CD4-positive, alpha-beta T cell treated with Interleukin-4 for 4 hours (primary cell): Measurements from ENCODE around the gene HLA-DQB1.
"Not testable (repeated sequence)": the region's sequence is repeated elsewhere in the genome, so short reads cannot be mapped to it uniquely, and the experiment has no call there.

ENCODE experiments used
- DNase-seq: peaks from one replicate; pipeline ENCODE4 v3.0.0-alpha.2; 2020

HLA-DQB1 gene

GRCh38 chr6:32666420-32667300 is at the start of gene HLA-DQB1:
Gene HLA-DQB1 (minus strand): TSS chr6:32666657. CDS start chr6:32666607, 50 bp downstream.
- DNase-seq: peak; percentile 78

GRCh38 chr6:32713241-32713640 is 46.8 kb upstream of the HLA-DQB1 start:
- DNase-seq: no peak

- DNase-seq: no peak
These were observed 43.2 kb upstream of the HLA-DQB1 start for GRCh38 chr6:32709625-32710024.

GRCh38 chr6:32705164-32705563 is 38.7 kb upstream of the HLA-DQB1 start:
- not testable (repeated sequence) for DNase-seq

GRCh38 chr6:32703347-32703746 is 36.9 kb upstream of the HLA-DQB1 start:
- DNase-seq: no peak

- peak; percentile 48 for DNase-seq
These were observed 34.1 kb upstream of the HLA-DQB1 start for GRCh38 chr6:32700391-32701040.

- DNase-seq: no peak
These were observed 30.6 kb upstream of the HLA-DQB1 start for GRCh38 chr6:32697031-32697430.

- DNase-seq: peak; percentile 68
These were observed 25.6 kb upstream of the HLA-DQB1 start for GRCh38 chr6:32692019-32692418.

GRCh38 chr6:32689531-32690501 is 23.4 kb upstream of the HLA-DQB1 start:
- peak; percentile 21 for DNase-seq

GRCh38 chr6:32685603-32686002 is 19.1 kb upstream of the HLA-DQB1 start:
- peak; percentile 85 for DNase-seq

- DNase-seq: no peak
These were observed 17.8 kb upstream of the HLA-DQB1 start for GRCh38 chr6:32684246-32684645.

- no peak for DNase-seq
These were observed 13.6 kb upstream of the HLA-DQB1 start for GRCh38 chr6:32680055-32680454.

GRCh38 chr6:32679492-32679891 is 13.0 kb upstream of the HLA-DQB1 start:
- DNase-seq: no peak

- not testable (repeated sequence) for DNase-seq
These were observed 7.7 kb upstream of the HLA-DQB1 start for GRCh38 chr6:32674123-32674522.

- DNase-seq: not testable (repeated sequence)
These were observed 5.5 kb upstream of the HLA-DQB1 start for GRCh38 chr6:32671908-32672307.

GRCh38 chr6:32669893-32670292 is 3.4 kb upstream of the HLA-DQB1 start:
- DNase-seq: no peak

- no peak for DNase-seq
These were observed 2.8 kb upstream of the HLA-DQB1 start for GRCh38 chr6:32669240-32669639.

GRCh38 chr6:32668226-32668747 is 1.8 kb upstream of the HLA-DQB1 start:
- peak; percentile 90 for DNase-seq

GRCh38 chr6:32665661-32666060 is 796 bp downstream of the HLA-DQB1 start:
- no peak for DNase-seq

- peak; percentile 13 for DNase-seq
These were observed 1.6 kb downstream of the HLA-DQB1 start for GRCh38 chr6:32664827-32665362.

- no peak for DNase-seq
These were observed 2.1 kb downstream of the HLA-DQB1 start for GRCh38 chr6:32664354-32664753.

- DNase-seq: no peak
These were observed 3.6 kb downstream of the HLA-DQB1 start for GRCh38 chr6:32662836-32663235.
